GM10266 (cell line): ENCODE data around the gene NSG1.
"Not testable (repeated sequence)": the region's sequence is repeated elsewhere in the genome, so short reads cannot be mapped to it uniquely, and the experiment has no call there.

Source experiments
- DNase-seq: peaks from one replicate; pipeline ENCODE4 v3.0.0; 2012; ENCODE audit errors: extremely low spot score
- TF ChIP-seq, protein P1 (sequence below): IDR thresholded peaks from 2 replicates; pipeline ENCODE4 v1.5.1; 2012; ENCODE audit warnings: mild to moderate bottlenecking, low read depth; ENCODE audit not compliant: control insufficient read depth, insufficient read depth; ENCODE audit errors: missing control alignments

Gene NSG1

GRCh38 chr4:4347585-4347984 is 39.3 kb upstream of the NSG1 start:
- TF ChIP-seq, protein P1, sequence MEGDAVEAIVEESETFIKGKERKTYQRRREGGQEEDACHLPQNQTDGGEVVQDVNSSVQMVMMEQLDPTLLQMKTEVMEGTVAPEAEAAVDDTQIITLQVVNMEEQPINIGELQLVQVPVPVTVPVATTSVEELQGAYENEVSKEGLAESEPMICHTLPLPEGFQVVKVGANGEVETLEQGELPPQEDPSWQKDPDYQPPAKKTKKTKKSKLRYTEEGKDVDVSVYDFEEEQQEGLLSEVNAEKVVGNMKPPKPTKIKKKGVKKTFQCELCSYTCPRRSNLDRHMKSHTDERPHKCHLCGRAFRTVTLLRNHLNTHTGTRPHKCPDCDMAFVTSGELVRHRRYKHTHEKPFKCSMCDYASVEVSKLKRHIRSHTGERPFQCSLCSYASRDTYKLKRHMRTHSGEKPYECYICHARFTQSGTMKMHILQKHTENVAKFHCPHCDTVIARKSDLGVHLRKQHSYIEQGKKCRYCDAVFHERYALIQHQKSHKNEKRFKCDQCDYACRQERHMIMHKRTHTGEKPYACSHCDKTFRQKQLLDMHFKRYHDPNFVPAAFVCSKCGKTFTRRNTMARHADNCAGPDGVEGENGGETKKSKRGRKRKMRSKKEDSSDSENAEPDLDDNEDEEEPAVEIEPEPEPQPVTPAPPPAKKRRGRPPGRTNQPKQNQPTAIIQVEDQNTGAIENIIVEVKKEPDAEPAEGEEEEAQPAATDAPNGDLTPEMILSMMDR = no peak
- DNase-seq = no peak

- DNase-seq = not testable (repeated sequence)
These were observed 38.3 kb upstream of the NSG1 start for GRCh38 chr4:4348585-4348984.

- DNase-seq = no peak
- TF ChIP-seq, protein P1 = no peak
These were observed 37.0 kb upstream of the NSG1 start for GRCh38 chr4:4349867-4350266.

DNA sequence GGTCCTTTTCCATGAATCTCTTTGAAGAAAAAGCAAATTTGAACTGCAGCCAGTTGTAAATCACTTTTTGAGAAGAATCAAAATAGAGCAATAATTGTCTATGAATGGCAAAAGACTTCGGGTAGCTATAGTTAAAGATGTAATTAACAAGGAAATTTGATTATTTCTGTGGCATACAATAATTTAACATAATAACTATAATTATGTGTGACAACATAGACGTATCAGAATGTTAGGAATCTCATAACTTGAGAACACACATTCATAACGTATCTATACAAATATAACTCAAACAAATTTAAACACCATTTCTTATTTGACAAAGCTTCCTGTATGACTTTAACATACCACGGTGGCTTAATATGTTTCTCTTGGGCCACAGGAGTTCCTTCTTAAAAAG is 36.0 kb upstream of the NSG1 start:
- no peak for DNase-seq
- TF ChIP-seq, protein P1 = no peak

- TF ChIP-seq, protein P1 = no peak
- DNase-seq = no peak
These were observed 31.6 kb upstream of the NSG1 start for GRCh38 chr4:4355302-4355701.

DNA sequence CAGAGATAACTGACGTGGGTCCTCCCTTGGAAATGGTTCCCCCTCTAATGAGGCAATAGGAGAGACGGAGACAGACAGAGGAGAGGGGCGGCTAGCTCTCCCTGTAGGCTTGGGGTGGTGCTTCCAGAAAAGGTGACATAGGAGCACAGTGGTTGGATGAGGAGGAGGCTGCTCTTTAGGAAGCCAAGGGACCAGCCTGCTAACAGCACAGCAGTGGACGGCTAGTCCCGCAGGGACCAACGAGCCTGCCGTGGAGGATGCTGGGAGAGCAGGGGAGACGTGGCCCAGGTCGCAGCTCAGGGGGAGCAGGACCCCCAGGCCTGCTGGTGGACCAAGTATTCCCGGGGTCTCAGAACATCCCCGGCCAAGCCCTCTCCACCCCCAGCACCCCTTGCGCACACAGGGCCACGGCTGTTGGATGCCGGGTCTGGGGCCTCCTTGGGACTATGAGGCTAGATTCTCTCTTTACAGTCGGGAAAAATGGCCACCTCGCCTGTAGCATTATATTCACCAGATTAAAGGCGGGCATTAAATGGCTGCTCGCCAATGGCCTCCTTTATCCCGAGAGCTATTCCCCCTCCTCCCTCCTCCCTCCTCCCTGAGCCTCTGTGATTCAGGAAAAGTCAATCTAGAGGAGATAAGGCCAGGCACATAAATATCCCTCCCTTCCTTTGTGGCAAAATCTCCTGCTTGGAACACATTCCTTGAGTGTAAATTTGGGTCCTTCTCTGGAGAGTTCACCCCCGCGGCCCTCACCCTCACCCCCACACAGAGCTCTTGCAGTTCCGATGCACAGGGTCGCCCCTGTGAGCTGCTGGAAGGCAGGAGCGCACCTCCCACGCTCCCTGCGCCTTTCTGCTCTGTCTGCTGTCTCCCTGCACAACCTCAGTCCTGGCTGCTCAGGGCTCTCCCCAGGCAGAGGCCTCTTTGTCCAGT is 30.5 kb upstream of the NSG1 start:
- TF ChIP-seq, protein P1 = no peak
- DNase-seq = no peak

DNA sequence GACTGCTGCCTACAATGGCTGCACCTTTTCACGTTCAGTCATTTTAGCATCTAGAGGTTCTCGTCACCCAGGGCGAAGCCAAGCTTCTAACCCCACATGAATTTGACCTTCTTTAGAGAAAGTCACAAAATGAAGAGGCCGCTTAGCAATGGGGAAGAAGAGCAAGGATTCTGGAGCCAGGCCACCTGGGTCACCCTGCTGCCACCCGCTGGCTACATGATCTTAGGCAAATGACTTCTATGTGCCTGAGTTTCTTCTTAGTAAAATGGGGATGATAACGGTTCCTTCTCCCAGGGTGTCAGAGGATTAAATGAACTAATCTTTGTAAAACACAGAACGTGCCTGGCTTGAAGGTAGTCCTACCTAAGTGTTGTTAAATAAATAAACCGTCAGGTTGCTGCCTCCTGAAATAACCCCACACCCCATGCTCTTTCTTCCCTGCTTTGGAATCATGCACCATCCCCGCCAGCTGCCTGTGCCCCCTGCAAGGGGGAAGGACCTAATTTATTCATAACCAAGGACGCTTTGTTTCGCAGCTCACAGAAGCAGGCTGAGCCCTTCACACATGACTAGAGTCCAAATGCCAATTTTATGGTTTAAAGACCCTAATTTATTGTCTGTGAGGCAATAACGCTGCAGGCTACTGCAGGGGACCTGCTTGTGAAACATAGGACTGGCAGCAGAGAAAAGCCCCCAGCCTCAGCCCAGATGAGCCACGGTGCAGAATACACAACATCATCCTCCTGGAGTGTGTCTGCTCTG is 28.6 kb upstream of the NSG1 start:
- DNase-seq = no peak
- TF ChIP-seq, protein P1 = no peak
